GM18907 (cell line): ENCODE measurements around the gene UMAD1.

ENCODE experiments used
- ATAC-seq: cut with Tn5 transposase; IDR thresholded peaks from one replicate; pipeline ENCODE4 v1.9.1; 2021; ENCODE audit warnings: mild to moderate bottlenecking, moderate library complexity; ENCODE audit not compliant: unreplicated experiment

UMAD1 gene

GRCh38 chr7:7869651-7870050 is 229.1 kb downstream of the UMAD1 start:
- ATAC-seq, result no peak

GRCh38 chr7:7870555-7870954 is 230.0 kb downstream of the UMAD1 start:
- ATAC-seq, result no peak

- no peak for ATAC-seq
Observed at GRCh38 chr7:7876419-7876818, 235.9 kb downstream of the UMAD1 start.

- no peak for ATAC-seq
Observed at GRCh38 chr7:7881581-7881980, 241.0 kb downstream of the UMAD1 start.

- no peak for ATAC-seq
Observed at GRCh38 chr7:7882888-7883287, 242.3 kb downstream of the UMAD1 start.

- no peak for ATAC-seq
Observed at GRCh38 chr7:7883394-7883793, 242.8 kb downstream of the UMAD1 start.

- ATAC-seq, result no peak
Observed at GRCh38 chr7:7884855-7885254, 244.3 kb downstream of the UMAD1 start.

- ATAC-seq, result no peak
Observed at GRCh38 chr7:7889791-7890568, 249.4 kb downstream of the UMAD1 start.

- no peak for ATAC-seq
Observed at GRCh38 chr7:7895004-7895650, 254.6 kb downstream of the UMAD1 start.

- ATAC-seq, result no peak
Observed at GRCh38 chr7:7895754-7896153, 255.2 kb downstream of the UMAD1 start.

GRCh38 chr7:7897509-7897908 is 257.0 kb downstream of the UMAD1 start:
- no peak for ATAC-seq

- ATAC-seq, result no peak
Observed at GRCh38 chr7:7897949-7898515, 257.5 kb downstream of the UMAD1 start.

- no peak for ATAC-seq
Observed at GRCh38 chr7:7902845-7903244, 262.3 kb downstream of the UMAD1 start.

- ATAC-seq, result no peak
Observed at GRCh38 chr7:7907306-7907705, 266.8 kb downstream of the UMAD1 start.

GRCh38 chr7:7908622-7909145 is 268.1 kb downstream of the UMAD1 start:
- ATAC-seq, result no peak

GRCh38 chr7:7909376-7909775 is 268.8 kb downstream of the UMAD1 start:
- no peak for ATAC-seq

GRCh38 chr7:7911369-7912123 is 271.0 kb downstream of the UMAD1 start:
- no peak for ATAC-seq

GRCh38 chr7:7912937-7913336 is 272.4 kb downstream of the UMAD1 start:
- no peak for ATAC-seq

- ATAC-seq, result no peak
Observed at GRCh38 chr7:7913504-7913903, 273.0 kb downstream of the UMAD1 start.

GRCh38 chr7:7914547-7914946 is 274.0 kb downstream of the UMAD1 start:
- ATAC-seq, result no peak

- no peak for ATAC-seq
Observed at GRCh38 chr7:7916064-7916463, 275.5 kb downstream of the UMAD1 start.
